AG08395 (cell line): ENCODE results near the gene ADPRM.
"Not testable (repeated sequence)": the region's sequence is repeated elsewhere in the genome, so short reads cannot be mapped to it uniquely, and the experiment has no call there.

Source experiments
- DNase-seq: peaks from one replicate; pipeline ENCODE4 v3.0.0; 2012; ENCODE audit warnings: mixed read lengths, low spot score

Gene ADPRM, protein sequence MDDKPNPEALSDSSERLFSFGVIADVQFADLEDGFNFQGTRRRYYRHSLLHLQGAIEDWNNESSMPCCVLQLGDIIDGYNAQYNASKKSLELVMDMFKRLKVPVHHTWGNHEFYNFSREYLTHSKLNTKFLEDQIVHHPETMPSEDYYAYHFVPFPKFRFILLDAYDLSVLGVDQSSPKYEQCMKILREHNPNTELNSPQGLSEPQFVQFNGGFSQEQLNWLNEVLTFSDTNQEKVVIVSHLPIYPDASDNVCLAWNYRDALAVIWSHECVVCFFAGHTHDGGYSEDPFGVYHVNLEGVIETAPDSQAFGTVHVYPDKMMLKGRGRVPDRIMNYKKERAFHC

DNA sequence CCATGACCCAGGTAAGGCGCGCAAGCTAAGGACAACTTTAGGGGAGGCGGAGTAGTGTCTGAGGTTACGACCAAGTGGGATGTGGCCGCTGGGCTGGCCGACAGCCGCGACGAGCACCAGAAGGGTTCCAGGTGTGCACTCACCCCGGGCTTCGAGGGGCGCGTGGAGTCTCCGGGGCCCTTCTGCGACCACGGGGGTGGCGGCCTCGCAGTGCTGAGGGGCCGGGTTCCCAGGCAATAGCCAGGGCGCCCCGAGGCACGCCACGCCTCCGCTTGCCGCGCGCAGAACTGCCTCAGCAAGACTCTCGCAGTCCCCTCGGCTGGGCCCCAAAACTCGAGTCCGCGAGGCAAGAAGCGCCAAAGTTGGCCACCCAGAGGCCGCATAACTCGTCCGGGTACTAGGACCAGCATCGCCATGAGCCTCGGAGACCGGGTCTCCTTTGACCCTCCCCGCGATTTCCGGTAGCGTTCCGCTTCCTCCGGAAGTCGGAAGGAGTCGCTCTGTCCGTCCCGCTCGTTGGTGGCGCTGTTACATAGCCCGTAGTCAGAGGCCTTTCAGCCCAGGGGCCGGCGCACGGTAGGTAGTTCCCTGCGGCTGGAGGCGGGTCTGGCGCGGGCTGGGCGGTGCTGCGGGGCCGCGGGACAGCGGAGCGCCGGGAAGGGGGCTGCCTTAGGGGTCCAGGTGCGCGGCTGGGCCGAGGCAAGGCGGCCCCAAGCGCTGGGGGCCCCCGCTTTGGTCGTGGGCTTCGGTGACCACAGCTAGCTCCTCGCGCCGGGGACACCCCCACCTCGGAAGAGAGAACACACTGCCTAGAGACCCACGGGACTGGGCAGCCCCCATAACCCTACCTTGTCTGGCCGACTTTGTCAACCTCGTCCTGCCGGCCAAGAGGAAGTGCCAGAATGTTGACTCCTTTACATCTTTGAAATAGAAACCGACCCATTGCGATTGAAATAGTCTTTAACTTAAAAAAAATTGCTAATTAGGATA is at the start of gene ADPRM, which contains the start of gene SCO1:
ADPRM (plus strand) TSS at position 503 of the 990 bp plus-strand sequence. CDS start 7,333 bp downstream, outside the sequence.
SCO1 (minus strand) TSS at position 442 of the 990 bp plus-strand sequence; CDS start at position 416, 26 bp downstream.
- DNase-seq: peak; percentile 94

DNA sequence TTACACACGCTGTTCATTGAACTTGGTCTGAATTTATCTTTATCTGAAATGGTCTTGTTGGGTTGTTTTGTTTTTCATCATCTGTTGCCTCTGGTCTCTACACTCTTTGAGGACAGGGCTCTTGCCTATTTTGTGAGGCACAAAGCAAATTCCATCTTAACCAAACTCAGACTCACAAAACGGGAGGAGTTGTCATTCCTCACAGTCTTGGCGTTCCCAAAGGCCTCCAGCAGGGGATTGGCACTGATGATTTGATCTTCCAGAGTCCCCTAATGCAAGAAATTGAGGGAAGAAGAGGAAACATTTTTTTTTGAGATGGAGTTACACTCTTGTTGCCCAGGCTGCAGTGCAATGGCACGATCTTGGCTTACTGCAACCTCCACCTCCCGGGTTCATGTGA is 49.0 kb upstream of the ADPRM start:
- DNase-seq: no peak

DNA sequence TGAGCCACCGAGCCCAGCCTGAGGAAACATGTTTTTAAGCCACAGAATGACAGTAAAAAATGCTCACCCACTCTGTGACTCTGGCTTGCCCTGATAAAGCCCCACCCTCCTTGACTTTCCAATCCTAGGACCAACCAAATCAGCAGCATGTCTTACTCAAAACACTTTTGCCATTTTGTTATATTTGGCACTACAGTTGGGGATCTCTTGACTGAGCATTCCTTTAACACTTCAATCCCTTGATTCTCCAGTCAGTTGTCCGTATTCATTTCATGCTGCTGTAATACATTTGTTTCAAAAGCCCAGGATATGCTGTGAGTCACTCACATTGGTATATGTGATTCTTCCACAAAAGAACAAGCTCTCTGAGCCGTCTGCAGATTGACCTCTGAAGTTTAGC is 48.4 kb upstream of the ADPRM start:
- DNase-seq: no peak

DNA sequence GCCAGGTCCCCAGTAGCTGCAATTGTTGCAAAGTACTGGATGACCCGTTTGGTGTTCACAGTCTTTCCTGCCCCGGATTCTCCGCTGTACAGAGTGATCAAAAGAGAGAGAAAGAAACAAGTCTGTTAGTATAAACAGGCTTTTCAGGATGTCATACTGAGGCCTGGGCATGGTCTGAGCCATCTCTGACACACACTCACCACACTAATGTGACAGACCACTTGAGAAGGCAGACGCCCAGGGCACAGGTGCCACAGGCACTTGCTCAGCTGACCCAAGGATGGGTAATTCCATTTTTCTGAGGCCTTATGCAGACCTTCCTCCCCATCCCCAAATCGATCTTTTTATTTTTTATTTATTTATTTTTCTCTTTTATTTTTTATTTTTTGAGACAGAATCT is 47.8 kb upstream of the ADPRM start:
- no peak for DNase-seq

DNA sequence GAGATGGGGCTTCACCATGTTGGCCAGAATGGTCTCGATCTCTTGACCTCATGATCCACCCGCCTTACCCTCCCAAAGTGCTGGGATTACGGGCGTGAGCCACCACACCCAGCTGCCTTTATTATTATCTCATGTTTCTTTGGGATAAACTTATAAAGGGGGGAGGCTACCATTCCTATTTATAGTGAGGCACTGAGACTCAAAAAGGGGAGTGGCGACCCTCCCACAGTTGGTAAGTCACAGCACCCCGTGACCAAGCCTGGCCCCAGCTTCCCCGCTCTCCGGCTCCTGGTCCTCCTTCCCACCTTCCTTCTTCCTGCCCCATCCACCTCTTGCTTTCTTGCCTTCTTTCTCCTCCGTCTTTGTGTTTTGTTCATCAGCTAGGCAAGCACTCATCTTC is 45.5 kb upstream of the ADPRM start:
- DNase-seq: no peak

DNA sequence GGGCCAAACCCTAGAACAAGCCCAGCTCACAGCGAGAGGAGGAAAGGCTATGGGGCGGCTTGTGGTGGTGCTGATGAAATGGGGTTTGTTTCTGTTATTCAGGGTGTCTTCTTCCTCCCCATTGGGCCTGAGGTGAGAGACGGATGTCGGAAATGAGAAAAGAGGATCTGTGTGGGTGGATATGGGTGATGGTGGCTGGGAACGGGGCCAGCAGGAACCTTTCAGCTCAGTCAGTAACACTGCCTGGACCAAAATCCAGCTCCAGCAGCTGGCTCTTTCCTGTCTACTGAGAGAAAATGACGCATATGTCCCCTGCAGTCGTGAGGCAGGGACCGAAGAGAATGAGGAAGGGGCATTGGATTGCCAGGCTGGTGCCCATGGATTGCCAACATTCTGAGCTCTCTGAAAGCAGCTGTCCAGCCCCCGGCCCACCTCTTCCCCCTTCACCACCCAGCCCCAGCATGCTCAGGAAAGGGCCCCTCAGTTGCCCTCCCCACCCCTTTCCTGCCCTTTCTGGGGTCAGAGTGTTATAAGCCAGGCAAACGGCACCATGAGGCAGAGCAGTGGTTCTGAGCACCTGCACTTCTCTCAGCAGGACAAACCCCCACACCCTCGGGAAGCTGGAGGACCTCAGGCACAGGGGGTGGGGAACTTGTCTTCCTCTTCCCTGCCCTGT is 44.3 kb upstream of the ADPRM start:
- no peak for DNase-seq

DNA sequence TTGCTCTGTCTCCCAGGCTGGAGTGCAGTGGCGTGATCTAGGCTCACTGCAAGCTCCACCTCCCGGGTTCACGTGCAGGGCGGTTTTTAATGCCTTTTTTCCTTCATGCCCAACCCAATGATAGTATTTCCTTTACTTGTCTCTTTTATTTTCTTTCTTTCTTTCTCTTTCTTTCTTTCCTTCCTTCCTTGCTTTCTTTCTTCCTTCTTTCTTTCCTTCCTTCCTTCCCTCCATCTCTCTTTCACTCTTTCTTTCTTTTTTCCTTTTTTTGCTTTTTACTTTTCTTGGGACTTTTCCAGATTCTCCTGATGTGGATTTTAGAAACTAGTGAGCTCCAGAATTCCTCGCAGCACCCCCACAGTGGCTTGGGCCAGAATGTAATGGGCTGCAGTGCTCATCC is 43.4 kb upstream of the ADPRM start:
- DNase-seq: no peak

DNA sequence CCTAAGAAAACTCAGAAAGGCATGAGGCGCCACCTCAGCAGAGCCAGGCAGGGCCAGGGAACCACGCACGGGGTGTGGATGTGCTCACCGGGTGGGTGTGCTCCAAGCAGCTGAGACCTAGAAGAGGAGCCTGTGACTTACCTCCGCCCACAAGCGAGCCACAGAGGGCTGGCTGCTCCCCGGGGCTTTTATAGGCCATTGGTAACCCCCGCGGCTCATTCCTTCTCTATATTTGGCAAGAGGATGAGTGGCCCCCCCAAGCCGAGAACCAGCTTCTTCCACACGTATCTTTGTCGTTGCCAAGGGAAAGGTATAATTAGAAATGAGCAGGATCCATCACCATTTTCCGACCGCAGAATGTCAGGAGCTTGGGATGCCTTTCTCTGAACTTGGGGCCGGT is 40.2 kb upstream of the ADPRM start, which contains the start of gene MYH3:
MYH3 (minus strand) TSS at position 162 of the 400 bp plus-strand sequence. CDS start 2,245 bp downstream, outside the sequence.
- no peak for DNase-seq

DNA sequence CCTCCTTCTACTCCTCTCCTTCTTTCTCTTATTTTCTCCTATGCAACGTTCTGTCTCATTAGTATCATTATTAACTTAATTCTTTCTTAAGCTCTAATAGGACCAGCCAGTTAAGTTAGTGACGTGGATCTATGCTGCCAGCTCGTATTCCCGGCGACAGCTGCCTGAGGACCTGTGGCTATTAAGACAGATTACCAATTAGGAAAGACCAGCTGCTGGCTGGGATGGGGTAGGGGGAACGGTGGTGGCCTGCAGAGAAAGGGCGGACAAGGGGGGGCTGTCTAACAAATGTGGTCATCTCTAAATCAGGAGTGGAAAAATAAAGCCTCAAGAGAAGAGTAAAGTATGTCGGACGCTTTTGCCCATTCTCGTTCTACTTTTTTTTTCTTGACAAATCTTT is 39.5 kb upstream of the ADPRM start:
- DNase-seq: no peak

DNA sequence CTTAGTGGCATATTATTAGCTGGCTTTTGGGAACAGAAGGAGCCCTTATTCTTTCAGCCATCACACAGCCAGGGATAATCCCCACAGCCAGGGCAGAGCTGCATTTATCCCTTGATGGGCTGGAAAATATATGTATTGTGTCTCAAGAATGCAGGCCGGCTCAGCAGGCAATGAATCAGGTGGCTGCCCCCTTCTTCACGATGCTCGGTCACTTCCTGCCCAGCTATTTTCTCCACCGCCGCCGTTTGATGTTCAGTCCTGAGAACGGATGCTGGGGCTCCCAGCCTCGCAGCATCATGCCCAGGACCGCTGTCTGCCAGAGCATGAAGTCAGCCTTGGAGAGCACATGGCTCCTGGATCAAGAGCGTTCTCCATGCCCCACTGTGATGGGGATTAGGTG is 36.0 kb upstream of the ADPRM start:
- no peak for DNase-seq

DNA sequence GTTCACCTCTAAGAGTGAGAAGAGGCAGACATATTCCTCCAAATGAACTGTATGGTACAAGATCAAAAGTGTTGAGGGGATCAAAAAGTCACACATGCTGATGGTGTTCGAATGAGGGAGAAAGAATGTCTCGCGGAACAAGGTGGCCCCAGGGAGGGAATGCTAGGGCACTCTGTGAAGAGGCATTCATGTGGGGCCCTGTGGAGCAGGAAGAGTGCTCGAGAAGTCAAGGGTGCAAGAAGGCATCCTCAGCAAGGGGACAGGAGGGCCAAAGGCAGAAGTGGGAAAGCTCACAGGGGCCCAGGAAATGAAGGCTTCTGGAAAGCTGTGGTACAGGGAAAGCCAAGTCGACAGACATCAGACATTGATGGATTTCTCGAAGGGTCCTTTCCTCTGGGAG is 34.2 kb upstream of the ADPRM start:
- no peak for DNase-seq

DNA sequence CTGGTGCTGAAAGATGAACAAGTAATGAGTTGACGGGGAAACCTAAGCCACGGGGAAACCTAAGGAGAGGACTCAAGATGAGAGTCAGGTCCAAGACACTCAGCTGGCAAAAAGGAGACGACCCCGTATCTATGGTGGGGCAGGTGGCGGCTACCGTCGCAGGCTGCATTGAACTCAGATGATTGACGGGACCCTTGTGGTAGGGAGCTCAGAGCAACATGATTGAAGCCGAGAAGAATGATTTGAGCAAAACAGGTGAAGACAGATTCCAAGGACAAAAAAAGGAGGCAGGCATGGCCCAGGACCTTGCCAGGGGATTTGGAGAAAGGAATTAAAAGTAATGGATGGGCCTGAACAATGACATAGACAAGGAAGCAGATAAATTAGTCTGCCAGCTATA is 32.8 kb upstream of the ADPRM start:
- DNase-seq: no peak

DNA sequence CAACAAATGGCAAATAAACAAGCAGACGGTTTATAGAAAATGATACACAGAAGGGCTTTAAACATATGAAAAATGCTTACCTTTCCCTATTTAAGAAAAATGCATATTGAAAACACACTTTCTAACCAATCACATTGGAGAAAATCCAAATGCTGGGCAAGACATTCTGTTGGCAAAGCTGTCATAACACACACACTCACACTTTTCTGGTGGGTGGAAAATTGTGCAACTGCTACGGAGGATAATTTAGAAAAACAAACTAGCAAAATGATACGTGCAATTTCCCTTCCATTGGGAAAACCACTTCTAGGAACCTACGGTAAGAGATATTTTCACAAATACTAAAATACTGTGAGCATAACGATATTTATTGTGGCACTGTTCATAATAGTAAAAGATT is 30.5 kb upstream of the ADPRM start:
- no peak for DNase-seq

DNA sequence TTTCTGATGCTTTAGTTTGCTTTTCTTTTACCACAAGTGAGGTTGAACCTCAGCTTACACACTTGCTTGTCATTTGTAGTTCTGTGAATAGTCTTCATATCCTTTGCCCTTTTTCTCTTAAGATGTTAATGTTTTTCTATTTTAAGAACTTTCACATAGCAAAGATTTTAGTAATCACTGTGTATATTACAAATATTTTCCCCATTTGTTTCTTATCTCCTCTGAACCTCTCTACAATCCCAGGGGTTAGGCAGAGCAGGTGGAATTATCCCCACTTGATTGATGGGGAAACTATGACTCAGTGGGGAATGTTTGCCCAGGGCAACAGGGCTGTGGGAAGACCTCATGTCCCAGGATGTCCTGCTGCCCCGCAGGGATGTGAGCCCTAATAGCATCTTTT is 28.6 kb upstream of the ADPRM start:
- DNase-seq: peak; percentile 37

DNA sequence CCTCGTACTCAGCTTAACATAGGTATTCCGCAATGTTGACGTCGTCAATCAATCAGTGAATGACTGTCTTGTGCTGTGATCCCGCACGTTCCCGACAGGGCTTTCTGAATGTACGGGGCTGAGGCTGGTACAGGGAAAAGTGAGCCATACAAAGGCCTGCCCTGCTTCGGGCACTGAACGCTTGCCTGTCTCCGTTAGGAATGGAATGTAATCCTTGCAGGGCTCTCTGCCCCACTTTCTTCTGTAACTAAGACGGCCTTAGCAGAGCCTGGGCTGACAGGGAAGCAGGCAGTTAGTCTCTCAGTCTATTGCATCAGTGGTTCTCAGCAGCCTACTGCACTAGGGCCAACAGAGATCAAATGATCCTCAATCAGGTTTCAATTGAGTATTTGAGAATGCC is 24.1 kb upstream of the ADPRM start:
- DNase-seq: no peak

DNA sequence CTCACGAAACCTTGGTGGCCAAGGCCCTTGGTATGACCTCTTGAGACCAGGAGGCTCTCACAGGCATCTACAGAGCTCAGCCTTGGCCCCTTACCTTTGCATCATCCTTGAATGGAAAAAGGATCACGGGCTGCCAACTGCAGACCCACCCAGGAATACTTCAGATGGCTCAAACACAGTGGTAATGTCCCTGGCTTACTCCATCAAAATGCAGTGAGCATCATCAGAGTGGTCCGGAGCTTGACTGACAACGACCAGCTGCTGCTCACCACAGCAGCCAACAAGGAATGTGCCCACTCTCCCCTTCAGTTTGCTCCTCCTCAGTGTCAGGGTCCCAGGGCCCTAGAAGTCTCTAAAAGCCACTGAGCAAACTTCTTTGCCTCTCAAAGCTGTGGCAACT is 22.7 kb upstream of the ADPRM start:
- DNase-seq: no peak

DNA sequence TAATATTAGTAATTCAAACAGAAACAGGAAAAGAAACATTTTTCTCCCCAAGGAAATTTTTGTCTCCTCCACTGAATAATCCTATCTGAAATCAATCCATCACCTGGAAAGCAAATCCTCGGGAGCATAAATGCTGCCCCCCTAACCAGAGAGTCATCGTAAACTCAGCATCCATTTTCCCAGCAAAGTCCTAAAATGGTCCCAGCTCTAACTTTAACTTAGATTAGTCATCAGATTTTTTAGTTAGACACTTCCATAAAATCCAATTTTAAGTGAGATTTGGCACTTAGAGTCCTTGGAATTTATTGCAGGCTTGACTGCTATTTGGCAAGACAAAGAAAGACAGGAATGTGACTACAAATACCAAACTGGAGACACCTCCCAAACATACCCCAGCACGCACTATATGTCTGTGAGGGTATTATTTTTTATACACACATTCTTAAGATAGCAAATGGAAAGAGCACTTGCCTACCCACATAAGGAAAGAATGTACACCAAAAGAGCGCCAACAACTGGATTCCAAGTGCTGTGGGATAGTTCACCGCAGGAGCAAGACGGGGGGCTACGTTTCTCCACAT is 15.4 kb upstream of the ADPRM start:
- DNase-seq: peak; percentile 42

DNA sequence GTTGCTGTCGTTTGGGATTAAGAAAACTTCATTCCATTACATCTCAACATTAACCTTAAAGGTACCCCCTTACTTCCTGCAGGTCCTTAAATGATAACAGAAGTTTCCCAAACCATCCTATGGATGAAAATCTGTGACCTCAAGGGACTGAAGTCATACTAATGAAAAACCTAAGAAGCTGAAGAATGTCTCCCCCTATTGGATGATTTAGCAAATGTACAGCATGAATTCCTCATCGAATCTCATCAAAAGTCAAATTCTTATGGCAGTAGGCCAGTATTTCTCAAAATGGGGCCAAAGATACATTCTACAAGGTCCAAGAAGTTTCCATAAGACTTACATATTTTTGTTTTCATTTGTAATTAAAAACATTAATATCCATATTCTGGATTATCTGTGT is 13.5 kb upstream of the ADPRM start:
- peak; percentile 20 for DNase-seq

DNA sequence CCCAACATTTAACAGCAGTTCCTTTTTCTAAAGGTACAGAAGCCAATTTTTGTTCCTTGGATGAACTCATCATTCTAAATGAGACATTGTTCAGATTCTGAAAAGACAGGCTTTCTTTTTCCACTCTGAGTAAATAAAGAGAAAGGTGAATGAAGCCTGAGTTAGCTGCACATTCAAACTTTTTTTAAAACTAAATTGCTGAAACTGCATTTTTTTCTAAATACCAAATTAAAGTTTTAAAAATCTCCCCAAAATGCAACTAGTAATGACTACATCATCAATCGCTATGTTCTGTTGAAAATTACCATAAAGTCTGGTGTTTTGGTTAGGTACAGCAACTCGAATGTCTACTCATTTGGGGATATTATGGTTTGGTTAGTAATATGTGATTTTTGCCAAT is 9.9 kb upstream of the ADPRM start:
- no peak for DNase-seq

DNA sequence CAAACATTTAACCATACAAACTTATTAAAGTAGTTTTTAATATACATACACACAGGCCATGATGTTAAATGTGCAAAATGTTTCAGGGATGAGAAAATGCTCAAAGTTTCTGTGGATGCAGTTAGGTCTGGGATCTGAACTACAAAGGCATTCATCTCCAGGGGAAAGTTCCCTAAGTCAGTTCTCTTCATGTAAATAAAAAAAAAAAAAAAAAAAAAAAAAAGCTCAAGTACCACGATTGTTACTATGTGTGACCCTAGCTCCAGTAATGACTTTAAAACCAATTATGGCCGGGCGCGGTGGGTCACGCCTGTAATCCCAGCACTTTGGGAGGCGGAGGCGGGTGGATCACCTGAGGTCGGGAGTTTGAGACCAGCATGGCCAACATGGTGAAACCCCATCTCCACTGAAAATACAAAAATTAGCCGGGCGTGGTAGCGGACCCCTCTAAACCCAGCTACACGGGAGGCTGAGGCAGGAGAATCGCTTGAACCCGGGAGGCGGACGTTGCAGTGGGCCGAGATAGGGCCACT is 1.5 kb upstream of the ADPRM start:
- DNase-seq: not testable (repeated sequence)

DNA sequence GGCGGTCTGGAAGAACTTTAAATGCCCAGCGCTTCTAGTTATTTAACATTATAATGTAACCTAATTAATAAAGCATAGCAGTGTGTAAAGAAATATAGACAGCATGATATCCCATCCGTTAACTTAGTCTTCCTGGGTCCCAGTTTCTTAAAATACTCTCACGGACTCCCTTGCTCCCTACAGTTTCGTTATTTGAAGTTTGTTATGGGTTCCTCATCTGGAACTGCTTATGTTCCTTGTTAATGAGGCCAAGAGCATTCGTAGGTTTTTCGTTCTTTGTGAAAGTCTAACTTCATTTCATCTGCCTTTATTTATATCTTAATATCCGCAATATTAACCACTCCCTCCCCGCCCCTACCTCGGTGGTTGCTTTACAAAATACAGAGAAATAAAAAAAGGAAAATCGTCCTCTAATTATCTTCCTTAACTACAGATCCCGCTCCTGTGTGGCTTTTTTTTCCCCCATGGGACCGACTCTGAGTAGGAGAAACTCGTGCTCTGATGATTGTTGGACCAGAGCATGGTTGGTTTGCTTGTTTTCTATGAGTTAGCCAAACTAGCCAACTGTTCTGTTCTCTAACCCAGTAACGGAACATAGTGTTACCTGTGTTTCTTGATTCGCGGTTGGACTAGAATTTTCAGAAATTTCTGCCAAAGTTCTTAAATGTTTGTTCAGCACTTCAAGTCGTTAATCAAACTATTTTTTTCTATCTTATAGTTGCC is 863 bp downstream of the ADPRM start:
- DNase-seq: peak; percentile 41
